NCI-H510A treated with DMSO at 0.1 percent for 48 hours (cell line): ENCODE results near the gene C1orf52.

Experiments
- DNase-seq: peaks from one replicate; lab custom pipeline; 2025; lab: John Stamatoyannopoulos, UW

Gene C1orf52

GRCh38 chr1:85259118-85259911 lies at the start of gene C1orf52:
Gene C1orf52, minus strand, starts transcription at chr1:85259662. Its CDS starts 29 bp downstream, at chr1:85259633.
- DNase-seq = peak; percentile 97

- no peak for DNase-seq
Observed at GRCh38 chr1:85308833-85309350, 49.4 kb upstream of the C1orf52 start.

GRCh38 chr1:85307987-85308832 lies 48.7 kb upstream of the C1orf52 start:
- peak; percentile 85 for DNase-seq

- no peak for DNase-seq
Observed at GRCh38 chr1:85306236-85306635, 46.8 kb upstream of the C1orf52 start.

GRCh38 chr1:85303440-85304162 lies 44.1 kb upstream of the C1orf52 start:
- DNase-seq = no peak

GRCh38 chr1:85300140-85300539 lies 40.7 kb upstream of the C1orf52 start:
- no peak for DNase-seq

- DNase-seq = peak; percentile 83
Observed at GRCh38 chr1:85297855-85298629, 38.6 kb upstream of the C1orf52 start.

GRCh38 chr1:85297538-85297854 lies 38.0 kb upstream of the C1orf52 start:
- DNase-seq = no peak

- no peak for DNase-seq
Observed at GRCh38 chr1:85296980-85297379, 37.5 kb upstream of the C1orf52 start.

- no peak for DNase-seq
Observed at GRCh38 chr1:85295654-85296053, 36.2 kb upstream of the C1orf52 start.

- no peak for DNase-seq
Observed at GRCh38 chr1:85295006-85295431, 35.6 kb upstream of the C1orf52 start.

- no peak for DNase-seq
Observed at GRCh38 chr1:85290826-85291225, 31.4 kb upstream of the C1orf52 start.

- no peak for DNase-seq
Observed at GRCh38 chr1:85289848-85290335, 30.4 kb upstream of the C1orf52 start.

GRCh38 chr1:85289207-85289847 lies 29.9 kb upstream of the C1orf52 start:
- no peak for DNase-seq

- DNase-seq = no peak
Observed at GRCh38 chr1:85284202-85284601, 24.7 kb upstream of the C1orf52 start.

- DNase-seq = no peak
Observed at GRCh38 chr1:85283475-85284199, 24.2 kb upstream of the C1orf52 start.

GRCh38 chr1:85282424-85282823 lies 23.0 kb upstream of the C1orf52 start:
- no peak for DNase-seq

- DNase-seq = no peak
Observed at GRCh38 chr1:85280636-85281035, 21.2 kb upstream of the C1orf52 start.

GRCh38 chr1:85279458-85280080 lies 20.1 kb upstream of the C1orf52 start:
- no peak for DNase-seq

GRCh38 chr1:85278853-85279314 lies 19.4 kb upstream of the C1orf52 start:
- no peak for DNase-seq
